GM23338 (cell line): ENCODE results near the gene MYO9A. TPM values are rescaled to one million over a fixed set of nuclear protein-coding genes. Genes with fewer than 3 reads are reported as not detected.

Source experiments
- ATAC-seq: fragments of 200-7000 bp; cut with Tn5 transposase; 3 replicates; pipeline ENCODE4 v1.9.1; 2020
- DNase-seq: peaks from one replicate; pipeline ENCODE4 v3.0.0-alpha.2; 2015; ENCODE audit warnings: low spot score
- H2AFZ ChIP-seq: fragments of 200-600 bp; sonication (generic); 2 replicates; pipeline ENCODE4 v1.8.0; 2016; ENCODE audit warnings: antibody characterized with exemption, mild to moderate bottlenecking, moderate library complexity
- H3F3A ChIP-seq: fragments of 200-600 bp; sonication (generic); replicated peaks from 2 replicates; pipeline ENCODE4 v1.8.0; 2017; ENCODE audit warnings: antibody characterized with exemption, mixed run types, low read depth
- H3K27ac ChIP-seq: fragments of 200-600 bp; sonication (generic); 2 replicates; pipeline ENCODE4 v1.6.1; 2016; ENCODE audit warnings: low read depth
- H3K27me3 ChIP-seq: fragments of 200-600 bp; sonication (generic); 2 replicates; pipeline ENCODE4 v1.8.0; 2016; ENCODE audit warnings: mild to moderate bottlenecking, mixed run types, moderate library complexity; ENCODE audit not compliant: insufficient read depth
- H3K36me3 ChIP-seq: fragments of 200-600 bp; sonication (generic); 2 replicates; pipeline ENCODE4 v1.8.0; 2016; ENCODE audit warnings: mild to moderate bottlenecking; ENCODE audit not compliant: insufficient read depth
- H3K4me1 ChIP-seq: fragments of 200-600 bp; sonication (generic); 2 replicates; pipeline ENCODE4 v1.8.0; 2016; ENCODE audit warnings: mild to moderate bottlenecking, moderate library complexity; ENCODE audit not compliant: insufficient read depth
- H3K4me2 ChIP-seq: fragments of 200-600 bp; sonication (generic); 2 replicates; pipeline ENCODE4 v1.7.1; 2017; ENCODE audit warnings: mixed run types
- H3K4me3 ChIP-seq: fragments of 200-600 bp; sonication (generic); 2 replicates; pipeline ENCODE4 v1.6.1; 2016; ENCODE audit warnings: mixed run types
- H3K79me2 ChIP-seq: fragments of 200-600 bp; sonication (generic); replicated peaks from 2 replicates; pipeline ENCODE4 v1.8.0; 2017; ENCODE audit warnings: mild to moderate bottlenecking; ENCODE audit not compliant: insufficient read depth
- H3K9me2 ChIP-seq: fragments of 200-600 bp; sonication (generic); 2 replicates; pipeline ENCODE4 v1.8.0; 2017; ENCODE audit not compliant: insufficient read depth
- H4K20me1 ChIP-seq: fragments of 200-600 bp; sonication (generic); replicated peaks from 2 replicates; pipeline ENCODE4 v1.8.0; 2017; ENCODE audit warnings: mild to moderate bottlenecking; ENCODE audit not compliant: insufficient read depth
- H3K27ac Mint-ChIP-seq: 2 replicates; pipeline ENCODE4 v1.8.0; 2020; ENCODE audit warnings: inconsistent platforms, mild to moderate bottlenecking, moderate library complexity, mixed read lengths
- H3K27me3 Mint-ChIP-seq: 3 replicates; pipeline ENCODE4 v1.8.0; 2022; ENCODE audit warnings: low read depth, mild to moderate bottlenecking, moderate library complexity, mixed read lengths, inconsistent platforms; ENCODE audit not compliant: insufficient read depth, poor library complexity
- H3K36me3 Mint-ChIP-seq: 3 replicates; pipeline ENCODE4 v1.8.0; 2021; ENCODE audit warnings: low read depth, mild to moderate bottlenecking, inconsistent platforms, moderate library complexity, mixed read lengths
- H3K4me1 Mint-ChIP-seq: 3 replicates; pipeline ENCODE4 v1.8.0; 2020; ENCODE audit warnings: mild to moderate bottlenecking, inconsistent platforms, mixed read lengths
- H3K4me3 Mint-ChIP-seq: 3 replicates; pipeline ENCODE4 v1.8.0; 2021; ENCODE audit warnings: moderate library complexity, mild to moderate bottlenecking, inconsistent platforms, mixed read lengths
- H3K9me3 Mint-ChIP-seq: 3 replicates; pipeline ENCODE4 v1.8.0; 2020; ENCODE audit warnings: moderate library complexity, mild to moderate bottlenecking, inconsistent platforms, mixed read lengths
- EZH2 ChIP-seq: fragments of 200-600 bp; sonication (generic); IDR thresholded peaks from one replicate; pipeline ENCODE4 v1.8.0; 2017; ENCODE audit warnings: antibody characterized with exemption, mild to moderate bottlenecking, low read depth; ENCODE audit not compliant: unreplicated experiment
- EZH2phosphoT487 ChIP-seq: fragments of 200-600 bp; sonication (generic); IDR thresholded peaks from one replicate; pipeline ENCODE4 v1.8.1; 2018; ENCODE audit warnings: antibody characterized with exemption; ENCODE audit not compliant: unreplicated experiment
- JUNB ChIP-seq: IDR thresholded peaks from one replicate; pipeline ENCODE4 v1.6.1; 2016; ENCODE audit warnings: antibody characterized with exemption; ENCODE audit not compliant: unreplicated experiment
- STAT1 ChIP-seq: IDR thresholded peaks from one replicate; pipeline ENCODE4 v1.6.1; 2016; ENCODE audit warnings: antibody characterized with exemption; ENCODE audit not compliant: unreplicated experiment
- ZNF114 ChIP-seq: fragments of 250-450 bp; sonication (Bioruptor Pico); IDR thresholded peaks from 2 replicates; pipeline ENCODE4 v1.5.0; 2020; ENCODE audit warnings: mild to moderate bottlenecking, moderate library complexity
- ZNF331 ChIP-seq: fragments of 250-450 bp; sonication (Bioruptor Pico); IDR thresholded peaks from 2 replicates; pipeline ENCODE4 v1.5.0; 2020; ENCODE audit warnings: low read depth, mild to moderate bottlenecking, moderate library complexity
- polyA plus RNA-seq: library from polyadenylated mRNA; unstranded; fragments of >200 nt; fragmentation: Nextera tagmentation; extraction: Ambion mirVana; gene quantifications from 2 replicates; pipeline ENCODE4 v1.2.1, GENCODE V29; 2016
- total RNA-seq: library from RNA; depleted of rRNA; stranded (reverse); fragments of >200 nt; shearing (Covaris generic); gene quantifications from 2 replicates; pipeline ENCODE4 v1.2.3, GENCODE V29; 2014
- TF ChIP-seq, protein P1 (sequence below): fragments of 250-450 bp; sonication (Bioruptor Pico); IDR thresholded peaks from 2 replicates; pipeline ENCODE4 v1.5.0; 2020; ENCODE audit warnings: mild to moderate bottlenecking, moderate library complexity
- TF ChIP-seq, protein P2 (sequence below), 2 experiments: fragments of 200-600 bp in 1 of 2; sonication (generic) in 1 of 2; conservative IDR thresholded peaks; 2 replicates each; pipeline versions ENCODE4 v1.5.1 to v1.6.1; 2016 to 2017; ENCODE audit warnings: antibody characterized with exemption in 2 of 2, low read depth in 2 of 2, mild to moderate bottlenecking in 2 of 2, moderate library complexity in 1 of 2

Gene MYO9A
- total and polyA plus RNA-seq, 2 experiments from 2014 or later = 11.6 to 32.8 TPM

DNA sequence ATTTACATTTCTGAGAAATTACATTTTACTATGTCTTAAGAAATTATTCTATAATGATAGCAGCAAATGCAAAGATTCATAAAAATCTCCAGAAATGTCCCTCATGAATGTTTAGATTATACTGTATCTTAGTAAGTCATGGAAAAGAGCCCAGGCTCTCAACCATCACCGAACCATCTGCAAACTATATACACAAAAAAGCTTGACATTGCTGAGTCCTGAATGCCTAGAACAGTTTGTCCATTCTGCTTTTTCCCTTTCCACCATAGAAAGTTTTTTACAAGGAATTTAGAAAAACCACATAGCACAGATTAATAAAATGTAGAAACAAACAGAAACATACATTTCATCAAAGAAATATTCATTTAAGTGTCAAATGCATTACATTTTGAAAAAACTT is 83.6 kb downstream of the MYO9A start (continued):
- TF ChIP-seq, protein P1, sequence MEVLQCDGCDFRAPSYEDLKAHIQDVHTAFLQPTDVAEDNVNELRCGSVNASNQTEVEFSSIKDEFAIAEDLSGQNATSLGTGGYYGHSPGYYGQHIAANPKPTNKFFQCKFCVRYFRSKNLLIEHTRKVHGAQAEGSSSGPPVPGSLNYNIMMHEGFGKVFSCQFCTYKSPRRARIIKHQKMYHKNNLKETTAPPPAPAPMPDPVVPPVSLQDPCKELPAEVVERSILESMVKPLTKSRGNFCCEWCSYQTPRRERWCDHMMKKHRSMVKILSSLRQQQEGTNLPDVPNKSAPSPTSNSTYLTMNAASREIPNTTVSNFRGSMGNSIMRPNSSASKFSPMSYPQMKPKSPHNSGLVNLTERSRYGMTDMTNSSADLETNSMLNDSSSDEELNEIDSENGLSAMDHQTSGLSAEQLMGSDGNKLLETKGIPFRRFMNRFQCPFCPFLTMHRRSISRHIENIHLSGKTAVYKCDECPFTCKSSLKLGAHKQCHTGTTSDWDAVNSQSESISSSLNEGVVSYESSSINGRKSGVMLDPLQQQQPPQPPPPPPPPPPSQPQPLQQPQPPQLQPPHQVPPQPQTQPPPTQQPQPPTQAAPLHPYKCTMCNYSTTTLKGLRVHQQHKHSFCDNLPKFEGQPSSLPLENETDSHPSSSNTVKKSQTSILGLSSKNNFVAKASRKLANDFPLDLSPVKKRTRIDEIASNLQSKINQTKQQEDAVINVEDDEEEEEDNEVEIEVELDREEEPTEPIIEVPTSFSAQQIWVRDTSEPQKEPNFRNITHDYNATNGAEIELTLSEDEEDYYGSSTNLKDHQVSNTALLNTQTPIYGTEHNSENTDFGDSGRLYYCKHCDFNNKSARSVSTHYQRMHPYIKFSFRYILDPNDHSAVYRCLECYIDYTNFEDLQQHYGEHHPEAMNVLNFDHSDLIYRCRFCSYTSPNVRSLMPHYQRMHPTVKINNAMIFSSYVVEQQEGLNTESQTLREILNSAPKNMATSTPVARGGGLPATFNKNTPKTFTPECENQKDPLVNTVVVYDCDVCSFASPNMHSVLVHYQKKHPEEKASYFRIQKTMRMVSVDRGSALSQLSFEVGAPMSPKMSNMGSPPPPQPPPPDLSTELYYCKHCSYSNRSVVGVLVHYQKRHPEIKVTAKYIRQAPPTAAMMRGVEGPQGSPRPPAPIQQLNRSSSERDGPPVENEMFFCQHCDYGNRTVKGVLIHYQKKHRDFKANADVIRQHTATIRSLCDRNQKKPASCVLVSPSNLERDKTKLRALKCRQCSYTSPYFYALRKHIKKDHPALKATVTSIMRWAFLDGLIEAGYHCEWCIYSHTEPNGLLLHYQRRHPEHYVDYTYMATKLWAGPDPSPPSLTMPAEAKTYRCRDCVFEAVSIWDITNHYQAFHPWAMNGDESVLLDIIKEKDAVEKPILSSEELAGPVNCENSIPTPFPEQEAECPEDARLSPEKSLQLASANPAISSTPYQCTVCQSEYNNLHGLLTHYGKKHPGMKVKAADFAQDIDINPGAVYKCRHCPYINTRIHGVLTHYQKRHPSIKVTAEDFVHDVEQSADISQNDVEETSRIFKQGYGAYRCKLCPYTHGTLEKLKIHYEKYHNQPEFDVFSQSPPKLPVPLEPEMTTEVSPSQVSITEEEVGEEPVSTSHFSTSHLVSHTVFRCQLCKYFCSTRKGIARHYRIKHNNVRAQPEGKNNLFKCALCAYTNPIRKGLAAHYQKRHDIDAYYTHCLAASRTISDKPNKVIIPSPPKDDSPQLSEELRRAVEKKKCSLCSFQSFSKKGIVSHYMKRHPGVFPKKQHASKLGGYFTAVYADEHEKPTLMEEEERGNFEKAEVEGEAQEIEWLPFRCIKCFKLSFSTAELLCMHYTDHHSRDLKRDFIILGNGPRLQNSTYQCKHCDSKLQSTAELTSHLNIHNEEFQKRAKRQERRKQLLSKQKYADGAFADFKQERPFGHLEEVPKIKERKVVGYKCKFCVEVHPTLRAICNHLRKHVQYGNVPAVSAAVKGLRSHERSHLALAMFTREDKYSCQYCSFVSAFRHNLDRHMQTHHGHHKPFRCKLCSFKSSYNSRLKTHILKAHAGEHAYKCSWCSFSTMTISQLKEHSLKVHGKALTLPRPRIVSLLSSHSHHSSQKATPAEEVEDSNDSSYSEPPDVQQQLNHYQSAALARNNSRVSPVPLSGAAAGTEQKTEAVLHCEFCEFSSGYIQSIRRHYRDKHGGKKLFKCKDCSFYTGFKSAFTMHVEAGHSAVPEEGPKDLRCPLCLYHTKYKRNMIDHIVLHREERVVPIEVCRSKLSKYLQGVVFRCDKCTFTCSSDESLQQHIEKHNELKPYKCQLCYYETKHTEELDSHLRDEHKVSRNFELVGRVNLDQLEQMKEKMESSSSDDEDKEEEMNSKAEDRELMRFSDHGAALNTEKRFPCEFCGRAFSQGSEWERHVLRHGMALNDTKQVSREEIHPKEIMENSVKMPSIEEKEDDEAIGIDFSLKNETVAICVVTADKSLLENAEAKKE (CRISPR knock-in tag) = no peak
- TF ChIP-seq, protein P2, sequence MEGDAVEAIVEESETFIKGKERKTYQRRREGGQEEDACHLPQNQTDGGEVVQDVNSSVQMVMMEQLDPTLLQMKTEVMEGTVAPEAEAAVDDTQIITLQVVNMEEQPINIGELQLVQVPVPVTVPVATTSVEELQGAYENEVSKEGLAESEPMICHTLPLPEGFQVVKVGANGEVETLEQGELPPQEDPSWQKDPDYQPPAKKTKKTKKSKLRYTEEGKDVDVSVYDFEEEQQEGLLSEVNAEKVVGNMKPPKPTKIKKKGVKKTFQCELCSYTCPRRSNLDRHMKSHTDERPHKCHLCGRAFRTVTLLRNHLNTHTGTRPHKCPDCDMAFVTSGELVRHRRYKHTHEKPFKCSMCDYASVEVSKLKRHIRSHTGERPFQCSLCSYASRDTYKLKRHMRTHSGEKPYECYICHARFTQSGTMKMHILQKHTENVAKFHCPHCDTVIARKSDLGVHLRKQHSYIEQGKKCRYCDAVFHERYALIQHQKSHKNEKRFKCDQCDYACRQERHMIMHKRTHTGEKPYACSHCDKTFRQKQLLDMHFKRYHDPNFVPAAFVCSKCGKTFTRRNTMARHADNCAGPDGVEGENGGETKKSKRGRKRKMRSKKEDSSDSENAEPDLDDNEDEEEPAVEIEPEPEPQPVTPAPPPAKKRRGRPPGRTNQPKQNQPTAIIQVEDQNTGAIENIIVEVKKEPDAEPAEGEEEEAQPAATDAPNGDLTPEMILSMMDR (conservative IDR thresholded peaks at IDR 0.05; ENCODE audit: low read depth in 2 of 2) = no peak
- TF ChIP-seq EZH2phosphoT487 (no peak), JUNB (no peak)

DNA sequence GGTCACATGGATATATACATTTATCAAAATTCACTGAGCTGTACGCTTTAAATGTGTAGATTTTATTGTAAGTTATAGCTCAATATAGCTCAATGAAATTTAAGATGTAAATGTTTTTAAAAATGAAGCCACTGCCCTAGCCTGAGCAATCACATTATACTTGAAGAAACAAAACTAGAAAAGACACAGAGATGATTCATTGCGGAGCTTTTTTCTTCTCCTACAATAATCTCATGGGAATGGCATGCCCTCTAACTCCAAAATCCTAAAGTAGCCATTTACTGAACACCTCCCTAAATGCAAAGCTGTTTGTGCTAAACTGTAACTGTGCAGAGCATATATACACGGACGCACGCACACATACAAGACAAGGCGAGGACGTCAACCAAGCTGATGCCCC is 84.2 kb downstream of the MYO9A start:
- Histone ChIP-seq H3K79me2 (no peaks in the 10 kb centered on the region; the same call in 1 of the 2 replicates), H3K4me1 (no peaks in the 10 kb centered on the region), H4K20me1 (peaks cover 4% of the 10 kb centered on the region; the same call in 1 of the 2 replicates), H3K27me3 (no peaks in the 10 kb centered on the region), H3K9me2 (no peaks in the 10 kb centered on the region), H3K4me3 (no peak overlapping the region), H3K4me2 (no peak overlapping the region), H3F3A (no peaks in the 10 kb centered on the region), H3K36me3 (no peaks in the 10 kb centered on the region), H2AFZ (no peak overlapping the region), H3K27ac (no peak overlapping the region)
- TF ChIP-seq EZH2 (no peak), JUNB (no peak), ZNF331 (CRISPR knock-in tag) (no peak), ZNF114 (CRISPR knock-in tag) (no peak), STAT1 (no peak), EZH2phosphoT487 (no peak)
- TF ChIP-seq, protein P2 (conservative IDR thresholded peaks at IDR 0.05; ENCODE audit: low read depth in 2 of 2) = no peak
- ATAC-seq = no peak
- H3K27me3 Mint-ChIP-seq = no peaks in the 10 kb centered on the region
- DNase-seq = no peak
- H3K4me1 Mint-ChIP-seq = no peaks in the 10 kb centered on the region
- peaks cover 6% of the 10 kb centered on the region; the same call in 1 of the 3 replicates for H3K36me3 Mint-ChIP-seq
- no peak overlapping the region for H3K27ac Mint-ChIP-seq
- H3K9me3 Mint-ChIP-seq = peaks cover 4% of the 10 kb centered on the region; the same call in 1 of the 3 replicates
- H3K4me3 Mint-ChIP-seq = no peak overlapping the region
